Ovary (tissue), 3 donors: Measurements from ENCODE around the gene RNF175.

Experiments
- EP300 ChIP-seq: sonication (generic); formaldehyde crosslinking; IDR thresholded peaks from one replicate; pipeline ENCODE4 v1.6.1; 2017; ENCODE audit warnings: antibody characterized with exemption
- TF ChIP-seq, protein P1 (sequence below), 3 donors: fragments of 450-650 bp in 2 of 3; fragments of 200-600 bp in 1 of 3; IDR thresholded peaks; one replicate each; pipeline versions ENCODE4 v1.5.1 to v1.8.0; 2016 to 2022; ENCODE audit warnings: antibody characterized with exemption in 3 of 3, mild to moderate bottlenecking in 1 of 3
- donor health status: DM: no; HTN: no; CAD: no.

DNA sequence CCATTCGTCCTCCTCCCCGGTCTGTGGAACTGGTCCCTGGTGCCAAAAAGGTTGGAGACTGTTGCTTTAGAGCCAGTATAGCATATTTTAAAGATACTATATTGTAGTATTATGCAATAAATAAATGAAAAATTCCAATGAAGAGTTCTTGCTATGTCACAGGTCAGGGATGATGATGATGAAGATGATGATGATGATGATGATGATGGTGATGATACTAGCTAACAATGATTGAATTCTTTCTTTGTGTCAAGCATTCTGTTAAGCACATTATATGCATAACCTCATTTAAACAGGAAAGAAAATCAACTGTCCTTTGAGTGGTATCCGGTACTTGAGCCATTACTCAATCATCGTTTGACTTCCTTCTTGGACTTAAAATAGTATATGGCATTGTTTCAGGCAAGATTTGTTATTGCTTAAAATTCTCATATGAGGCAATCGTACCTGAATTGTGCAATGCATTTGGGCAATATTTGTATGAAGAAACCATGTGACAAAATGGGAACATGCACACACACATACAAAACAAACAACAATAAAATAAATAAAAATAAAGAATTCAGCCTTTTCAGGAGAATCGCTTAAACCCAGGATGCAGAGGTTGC is 98.5 kb downstream of the RNF175 start:
- TF ChIP-seq, protein P1, sequence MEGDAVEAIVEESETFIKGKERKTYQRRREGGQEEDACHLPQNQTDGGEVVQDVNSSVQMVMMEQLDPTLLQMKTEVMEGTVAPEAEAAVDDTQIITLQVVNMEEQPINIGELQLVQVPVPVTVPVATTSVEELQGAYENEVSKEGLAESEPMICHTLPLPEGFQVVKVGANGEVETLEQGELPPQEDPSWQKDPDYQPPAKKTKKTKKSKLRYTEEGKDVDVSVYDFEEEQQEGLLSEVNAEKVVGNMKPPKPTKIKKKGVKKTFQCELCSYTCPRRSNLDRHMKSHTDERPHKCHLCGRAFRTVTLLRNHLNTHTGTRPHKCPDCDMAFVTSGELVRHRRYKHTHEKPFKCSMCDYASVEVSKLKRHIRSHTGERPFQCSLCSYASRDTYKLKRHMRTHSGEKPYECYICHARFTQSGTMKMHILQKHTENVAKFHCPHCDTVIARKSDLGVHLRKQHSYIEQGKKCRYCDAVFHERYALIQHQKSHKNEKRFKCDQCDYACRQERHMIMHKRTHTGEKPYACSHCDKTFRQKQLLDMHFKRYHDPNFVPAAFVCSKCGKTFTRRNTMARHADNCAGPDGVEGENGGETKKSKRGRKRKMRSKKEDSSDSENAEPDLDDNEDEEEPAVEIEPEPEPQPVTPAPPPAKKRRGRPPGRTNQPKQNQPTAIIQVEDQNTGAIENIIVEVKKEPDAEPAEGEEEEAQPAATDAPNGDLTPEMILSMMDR (IDR thresholded peaks at IDR 0.05), result no peak
- no peak for TF ChIP-seq EP300
